ENCODE measurements around the gene LPAR3. TPM values are rescaled to one million over a fixed set of nuclear protein-coding genes. Genes with fewer than 3 reads are reported as not detected.

Gene LPAR3
- total RNA-seq, 4 donors from 2014 or later, result 2.2 to 23.6 (median 13.5) TPM; not detected in 1

DNA sequence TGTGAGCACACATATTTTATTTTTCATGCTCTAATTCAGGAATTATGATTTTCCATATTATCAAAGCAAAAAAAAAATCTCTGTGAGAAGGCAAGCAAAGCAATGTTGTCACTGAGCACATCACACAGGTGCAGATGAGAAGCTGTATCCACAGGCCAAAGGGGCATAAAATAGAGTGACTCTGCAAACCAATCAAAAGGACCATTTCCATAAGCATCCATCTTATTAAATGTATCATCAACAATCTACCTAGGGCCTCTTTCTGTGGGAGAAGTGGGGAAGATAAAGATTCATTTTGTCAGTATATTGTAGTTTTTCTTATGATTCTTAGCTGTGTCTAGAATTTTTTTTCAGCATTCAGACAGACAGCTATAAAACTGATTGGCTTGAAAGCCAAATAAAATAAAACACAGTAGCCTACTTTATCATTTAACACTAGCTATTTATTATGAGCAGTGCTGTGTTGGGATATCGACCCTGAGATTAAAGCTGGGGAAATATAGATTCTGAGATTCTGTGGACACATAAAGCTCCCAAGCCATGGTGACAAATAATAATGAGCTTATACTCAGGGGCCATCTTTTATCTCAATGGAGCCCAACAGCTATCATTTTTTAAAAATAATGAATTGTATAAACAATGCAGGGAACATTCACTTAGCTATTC is 90.3 kb downstream of the LPAR3 start:
- H3K36me3 ChIP-seq, result no peaks in the 10 kb centered on the region
- H3K27ac ChIP-seq, result no peak overlapping the region
- no peaks in the 10 kb centered on the region for H3K27me3 ChIP-seq
- no peaks in the 10 kb centered on the region for H3K9me3 ChIP-seq
- intact Hi-C loops (cut with DNase I; ENCODE audit: low total_unique reads), result no loop called here
- no peaks in the 10 kb centered on the region for H3K4me1 ChIP-seq
- DNase-seq, result no peak
- no peak overlapping the region for H3K4me3 ChIP-seq
- TF ChIP-seq CTCF (IDR thresholded peaks at IDR 0.05), result no peak
- TF ChIP-seq POLR2A (IDR thresholded peaks at IDR 0.05), result no peak

DNA sequence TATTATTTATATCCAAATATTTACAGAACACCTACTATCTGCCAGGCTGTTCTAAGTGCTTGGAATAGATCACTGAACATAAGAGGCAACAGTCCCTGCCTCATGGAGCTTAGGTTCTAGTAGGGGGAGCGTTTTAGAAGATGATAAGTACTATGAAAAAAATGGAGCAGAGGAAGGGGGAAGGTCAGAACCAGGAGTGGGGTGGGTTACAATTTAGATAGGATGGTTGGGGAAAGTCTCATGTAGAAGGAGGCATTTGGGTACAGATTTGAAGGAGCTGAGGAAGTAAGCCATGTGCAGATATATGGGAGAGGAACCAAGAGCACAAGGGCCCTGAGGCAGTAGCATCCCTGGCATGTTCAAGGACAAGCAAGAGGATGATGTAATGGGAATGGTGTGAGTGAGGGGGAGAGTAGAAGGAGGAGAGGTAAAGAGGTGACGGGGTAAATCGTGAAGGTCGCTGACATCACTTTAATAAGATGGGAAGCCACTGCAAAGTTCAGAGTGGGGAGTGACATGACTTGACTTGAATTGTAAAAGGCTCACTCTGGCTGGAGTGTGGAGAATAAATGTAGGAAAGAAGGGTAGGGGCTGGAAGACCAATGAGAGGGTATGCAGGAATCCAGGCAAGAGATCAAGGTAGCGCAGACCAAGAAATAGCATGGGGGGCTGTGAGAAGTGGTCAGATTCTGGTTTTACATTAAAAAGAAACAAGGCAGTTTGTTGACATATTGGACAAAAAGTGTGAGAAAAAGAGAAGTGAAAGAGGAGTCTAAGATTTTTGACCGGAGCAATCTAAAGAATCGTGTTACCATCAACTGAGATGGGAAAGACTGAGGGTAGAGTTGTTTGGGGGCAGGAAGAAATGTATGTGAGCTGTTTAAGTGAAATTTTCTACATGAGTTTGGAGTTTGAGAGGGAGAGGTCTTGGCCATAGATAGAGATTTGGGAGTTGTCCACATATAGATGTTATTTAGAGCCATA is 92.6 kb downstream of the LPAR3 start:
- no peak for TF ChIP-seq CTCF (IDR thresholded peaks at IDR 0.05)
- no peak for TF ChIP-seq POLR2A (IDR thresholded peaks at IDR 0.05)
- no peak for DNase-seq
- Histone ChIP-seq H3K27ac (no peak overlapping the region), H3K4me1 (no peaks in the 10 kb centered on the region), H3K9me3 (no peaks in the 10 kb centered on the region), H3K4me3 (no peak overlapping the region), H3K27me3 (no peaks in the 10 kb centered on the region), H3K36me3 (no peaks in the 10 kb centered on the region)
- intact Hi-C loops (cut with DNase I; ENCODE audit: low total_unique reads), result no loop called here

DNA sequence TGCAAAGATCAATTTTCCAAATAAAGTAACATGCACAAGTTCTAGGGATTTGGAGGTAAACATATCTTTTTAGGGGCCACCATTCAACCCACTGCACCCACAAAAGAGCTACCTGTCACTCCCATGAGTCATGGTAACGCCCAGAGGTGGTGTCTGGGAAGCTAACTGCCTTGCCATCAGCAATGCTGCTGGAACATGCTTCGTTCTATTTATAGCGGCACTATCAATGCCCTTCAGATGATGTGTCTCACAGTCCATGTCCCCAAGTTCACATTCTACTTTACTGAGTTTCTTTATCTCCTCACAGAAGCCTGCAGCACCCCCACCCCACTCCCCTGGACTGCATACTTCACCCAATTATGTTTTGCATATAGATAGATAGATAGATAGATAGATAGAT is 95.4 kb downstream of the LPAR3 start:
- H3K27ac ChIP-seq, result no peak overlapping the region
- H3K27me3 ChIP-seq, result no peaks in the 10 kb centered on the region
- TF ChIP-seq CTCF (IDR thresholded peaks at IDR 0.05), result no peak
- no peak for TF ChIP-seq POLR2A (IDR thresholded peaks at IDR 0.05)
- H3K4me3 ChIP-seq, result no peak overlapping the region
- no peaks in the 10 kb centered on the region for H3K9me3 ChIP-seq
- no peak for DNase-seq
- no peaks in the 10 kb centered on the region for H3K36me3 ChIP-seq
- intact Hi-C loops (cut with DNase I; ENCODE audit: low total_unique reads), result no loop called here
- no peaks in the 10 kb centered on the region for H3K4me1 ChIP-seq

DNA sequence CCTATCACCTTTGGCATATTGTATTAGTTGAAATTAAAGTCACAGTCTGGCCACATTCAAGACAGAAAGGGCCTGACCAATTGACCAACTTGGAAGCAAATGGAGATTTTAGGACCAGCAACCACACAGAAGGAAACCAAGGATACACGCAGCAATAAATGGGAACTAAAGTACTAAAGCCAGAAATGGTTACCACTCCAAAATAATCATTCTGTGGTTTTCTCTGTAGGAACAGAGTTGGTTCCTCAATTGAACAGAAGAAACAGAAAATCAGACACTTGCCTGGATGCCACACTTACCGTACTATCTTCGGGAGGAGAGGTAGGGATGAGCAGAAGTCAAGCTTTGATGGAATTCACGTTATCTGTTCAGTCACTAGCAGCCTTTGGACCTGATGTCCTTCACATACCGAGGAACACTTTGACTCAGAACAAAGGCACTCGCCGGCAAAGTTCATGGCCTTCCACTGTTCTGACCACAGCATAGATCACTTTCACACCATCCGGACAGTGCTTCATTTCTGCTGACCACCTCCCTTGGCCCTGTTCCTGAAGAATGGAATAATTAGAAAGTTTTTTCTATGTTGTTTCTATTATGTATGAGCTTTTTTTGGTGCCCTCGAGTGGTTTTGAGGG is 96.9 kb downstream of the LPAR3 start:
- no peak overlapping the region for H3K27ac ChIP-seq
- H3K4me3 ChIP-seq, result no peak overlapping the region
- H3K27me3 ChIP-seq, result no peaks in the 10 kb centered on the region
- DNase-seq, result no peak
- no peaks in the 10 kb centered on the region for H3K36me3 ChIP-seq
- no peaks in the 10 kb centered on the region for H3K9me3 ChIP-seq
- no peaks in the 10 kb centered on the region for H3K4me1 ChIP-seq
- intact Hi-C loops (cut with DNase I; ENCODE audit: low total_unique reads), result no loop called here
- TF ChIP-seq POLR2A (IDR thresholded peaks at IDR 0.05), result no peak
- TF ChIP-seq CTCF (IDR thresholded peaks at IDR 0.05), result no peak
